ENCODE results near the gene ZDHHC12.

Gene ZDHHC12

DNA sequence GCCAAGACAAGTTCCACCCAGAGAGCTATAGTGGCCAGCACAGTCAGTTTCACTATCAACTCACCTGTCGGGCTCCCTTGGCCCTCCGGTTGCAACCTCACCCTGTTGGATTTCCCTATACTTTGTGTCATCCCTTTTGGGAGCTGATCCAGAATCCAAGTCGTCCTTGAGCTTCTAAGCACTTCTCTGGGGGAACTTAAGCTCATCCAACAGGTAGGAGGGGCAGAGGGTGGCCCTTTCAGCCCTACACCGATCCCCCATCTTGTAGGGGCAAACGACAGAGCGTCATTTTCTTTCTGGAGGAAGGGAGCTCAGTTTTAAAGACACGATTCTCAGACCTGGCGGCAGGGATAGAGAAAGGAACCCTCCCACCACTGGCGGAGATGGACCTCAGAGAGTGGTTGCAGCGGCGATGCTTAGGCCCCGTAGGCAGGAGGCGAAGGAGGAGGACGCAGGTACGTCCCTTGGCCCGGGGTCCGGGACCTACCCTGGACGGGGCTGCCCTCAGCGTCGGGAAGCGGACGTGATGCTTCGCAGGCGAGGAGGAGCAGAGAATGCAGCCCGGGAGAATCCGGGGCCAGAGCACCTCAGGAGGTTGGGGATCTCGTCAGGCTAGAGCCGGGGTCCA is 47.3 kb upstream of the ZDHHC12 start:
- H3K27me3 ChIP-seq (ENCODE audit: control insufficient read depth, insufficient read depth, low read length): no peaks in the 10 kb centered on the region
- peak overlapping the region; percentile 92 for H3K4me3 ChIP-seq (ENCODE audit: low read depth, low read length)
- peak overlapping the region; percentile 72 for H3K9ac ChIP-seq
- TF ChIP-seq, protein P1, sequence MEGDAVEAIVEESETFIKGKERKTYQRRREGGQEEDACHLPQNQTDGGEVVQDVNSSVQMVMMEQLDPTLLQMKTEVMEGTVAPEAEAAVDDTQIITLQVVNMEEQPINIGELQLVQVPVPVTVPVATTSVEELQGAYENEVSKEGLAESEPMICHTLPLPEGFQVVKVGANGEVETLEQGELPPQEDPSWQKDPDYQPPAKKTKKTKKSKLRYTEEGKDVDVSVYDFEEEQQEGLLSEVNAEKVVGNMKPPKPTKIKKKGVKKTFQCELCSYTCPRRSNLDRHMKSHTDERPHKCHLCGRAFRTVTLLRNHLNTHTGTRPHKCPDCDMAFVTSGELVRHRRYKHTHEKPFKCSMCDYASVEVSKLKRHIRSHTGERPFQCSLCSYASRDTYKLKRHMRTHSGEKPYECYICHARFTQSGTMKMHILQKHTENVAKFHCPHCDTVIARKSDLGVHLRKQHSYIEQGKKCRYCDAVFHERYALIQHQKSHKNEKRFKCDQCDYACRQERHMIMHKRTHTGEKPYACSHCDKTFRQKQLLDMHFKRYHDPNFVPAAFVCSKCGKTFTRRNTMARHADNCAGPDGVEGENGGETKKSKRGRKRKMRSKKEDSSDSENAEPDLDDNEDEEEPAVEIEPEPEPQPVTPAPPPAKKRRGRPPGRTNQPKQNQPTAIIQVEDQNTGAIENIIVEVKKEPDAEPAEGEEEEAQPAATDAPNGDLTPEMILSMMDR (IDR thresholded peaks at IDR 0.05): no peak
- H2AFZ ChIP-seq: peak overlapping the region; percentile 96
- H3K9me3 ChIP-seq (ENCODE audit: control insufficient read depth, low read length): no peaks in the 10 kb centered on the region
- peak overlapping the region; percentile 79 for H3K27ac ChIP-seq
- H3K4me1 ChIP-seq: no peaks in the 10 kb centered on the region
- peaks cover 25% of the 10 kb centered on the region for H3K79me2 ChIP-seq
- H3K4me2 ChIP-seq (ENCODE audit: low read length): peak overlapping the region; percentile 84
- H3K36me3 ChIP-seq (ENCODE audit: control insufficient read depth, insufficient read depth, low read length): no peaks in the 10 kb centered on the region

DNA sequence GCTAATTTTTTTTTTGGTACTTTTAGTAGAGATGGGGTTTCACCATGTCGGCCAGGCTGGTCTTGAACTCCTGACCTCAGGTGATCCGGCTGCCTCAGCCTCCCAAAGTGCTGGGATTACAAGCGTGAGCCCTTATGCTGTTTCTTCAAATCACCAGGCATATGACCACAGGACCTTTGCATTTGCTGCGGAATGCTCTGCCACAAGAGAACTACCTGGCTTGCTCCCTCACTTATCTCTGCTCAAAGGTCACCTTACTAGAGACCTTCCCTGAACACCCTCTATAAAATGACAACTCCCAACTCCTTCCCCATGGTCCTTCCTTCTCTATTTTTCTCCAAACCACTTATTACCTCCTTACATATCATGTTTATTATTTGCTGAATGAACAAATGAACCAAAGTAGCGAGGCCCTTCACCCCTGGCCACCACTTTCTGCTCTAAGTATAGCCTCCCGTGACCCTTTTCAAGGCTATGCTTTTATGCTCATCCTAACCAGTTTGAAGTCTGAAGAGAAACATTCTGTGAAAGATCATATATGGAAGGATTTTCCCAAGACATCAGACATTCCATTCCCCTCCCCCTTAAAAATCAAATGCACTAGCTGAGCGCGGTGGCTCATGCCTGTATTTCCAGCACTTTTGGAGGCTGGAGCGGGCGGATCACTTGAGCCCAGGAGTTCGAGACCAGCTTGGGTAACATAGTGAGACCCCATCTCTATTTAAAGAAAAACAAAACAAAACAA is 46.5 kb upstream of the ZDHHC12 start:
- Histone ChIP-seq H3K9me3 (ENCODE audit: control insufficient read depth, low read length) (no peaks in the 10 kb centered on the region), H3K4me1 (no peaks in the 10 kb centered on the region), H2AFZ (no peak overlapping the region), H3K79me2 (peaks cover 25% of the 10 kb centered on the region), H3K27ac (peak overlapping the region; percentile 79), H3K9ac (peak overlapping the region; percentile 72), H3K4me3 (ENCODE audit: low read depth, low read length) (peak overlapping the region; percentile 92), H3K27me3 (ENCODE audit: control insufficient read depth, insufficient read depth, low read length) (no peaks in the 10 kb centered on the region), H3K36me3 (ENCODE audit: control insufficient read depth, insufficient read depth, low read length) (no peaks in the 10 kb centered on the region), H3K4me2 (ENCODE audit: low read length) (peak overlapping the region; percentile 84)
- TF ChIP-seq, protein P1 (IDR thresholded peaks at IDR 0.05): no peak

DNA sequence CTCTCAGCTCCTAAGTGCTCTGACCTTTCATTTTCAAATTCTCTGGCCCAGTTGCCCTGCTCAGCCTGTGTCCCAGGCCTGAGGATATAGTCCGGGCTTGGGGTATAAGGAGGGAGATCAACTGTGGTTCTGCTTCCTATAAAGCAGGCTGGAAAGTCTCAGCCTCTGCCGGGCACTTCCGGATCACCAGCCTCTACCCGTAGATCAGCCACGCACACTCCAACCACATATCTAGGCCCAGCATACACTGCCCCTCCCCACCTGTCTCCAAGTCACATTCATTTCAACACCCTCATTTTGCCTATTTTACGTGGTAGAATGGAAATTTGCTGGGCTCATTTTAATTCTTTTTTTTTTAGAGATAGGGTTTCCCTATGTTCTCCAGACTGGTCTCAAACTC is 44.7 kb upstream of the ZDHHC12 start:
- no peak overlapping the region for H3K27ac ChIP-seq
- no peak overlapping the region for H3K4me2 ChIP-seq (ENCODE audit: low read length)
- peaks cover 28% of the 10 kb centered on the region for H3K79me2 ChIP-seq
- TF ChIP-seq, protein P1 (IDR thresholded peaks at IDR 0.05): no peak
- no peaks in the 10 kb centered on the region for H3K36me3 ChIP-seq (ENCODE audit: control insufficient read depth, insufficient read depth, low read length)
- H3K27me3 ChIP-seq (ENCODE audit: control insufficient read depth, insufficient read depth, low read length): no peaks in the 10 kb centered on the region
- no peak overlapping the region for H3K4me3 ChIP-seq (ENCODE audit: low read depth, low read length)
- no peak overlapping the region for H3K9ac ChIP-seq
- H3K9me3 ChIP-seq (ENCODE audit: control insufficient read depth, low read length): no peaks in the 10 kb centered on the region
- no peaks in the 10 kb centered on the region for H3K4me1 ChIP-seq
- no peak overlapping the region for H2AFZ ChIP-seq

- TF ChIP-seq, protein P1 (IDR thresholded peaks at IDR 0.05): no peak
- Histone ChIP-seq H3K4me2 (ENCODE audit: low read length) (no peak overlapping the region), H3K9me3 (ENCODE audit: control insufficient read depth, low read length) (no peaks in the 10 kb centered on the region), H2AFZ (no peak overlapping the region), H3K79me2 (peaks cover 19% of the 10 kb centered on the region), H3K4me3 (ENCODE audit: low read depth, low read length) (no peak overlapping the region), H3K27me3 (ENCODE audit: control insufficient read depth, insufficient read depth, low read length) (no peaks in the 10 kb centered on the region), H3K4me1 (no peaks in the 10 kb centered on the region), H3K27ac (no peak overlapping the region), H3K9ac (no peak overlapping the region), H3K36me3 (ENCODE audit: control insufficient read depth, insufficient read depth, low read length) (no peaks in the 10 kb centered on the region)
Observed at GRCh38 chr9:128765499-128765898, 41.6 kb upstream of the ZDHHC12 start.
